ENCODE results near the gene CRLF1.

CRLF1 gene, protein sequence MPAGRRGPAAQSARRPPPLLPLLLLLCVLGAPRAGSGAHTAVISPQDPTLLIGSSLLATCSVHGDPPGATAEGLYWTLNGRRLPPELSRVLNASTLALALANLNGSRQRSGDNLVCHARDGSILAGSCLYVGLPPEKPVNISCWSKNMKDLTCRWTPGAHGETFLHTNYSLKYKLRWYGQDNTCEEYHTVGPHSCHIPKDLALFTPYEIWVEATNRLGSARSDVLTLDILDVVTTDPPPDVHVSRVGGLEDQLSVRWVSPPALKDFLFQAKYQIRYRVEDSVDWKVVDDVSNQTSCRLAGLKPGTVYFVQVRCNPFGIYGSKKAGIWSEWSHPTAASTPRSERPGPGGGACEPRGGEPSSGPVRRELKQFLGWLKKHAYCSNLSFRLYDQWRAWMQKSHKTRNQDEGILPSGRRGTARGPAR

DNA sequence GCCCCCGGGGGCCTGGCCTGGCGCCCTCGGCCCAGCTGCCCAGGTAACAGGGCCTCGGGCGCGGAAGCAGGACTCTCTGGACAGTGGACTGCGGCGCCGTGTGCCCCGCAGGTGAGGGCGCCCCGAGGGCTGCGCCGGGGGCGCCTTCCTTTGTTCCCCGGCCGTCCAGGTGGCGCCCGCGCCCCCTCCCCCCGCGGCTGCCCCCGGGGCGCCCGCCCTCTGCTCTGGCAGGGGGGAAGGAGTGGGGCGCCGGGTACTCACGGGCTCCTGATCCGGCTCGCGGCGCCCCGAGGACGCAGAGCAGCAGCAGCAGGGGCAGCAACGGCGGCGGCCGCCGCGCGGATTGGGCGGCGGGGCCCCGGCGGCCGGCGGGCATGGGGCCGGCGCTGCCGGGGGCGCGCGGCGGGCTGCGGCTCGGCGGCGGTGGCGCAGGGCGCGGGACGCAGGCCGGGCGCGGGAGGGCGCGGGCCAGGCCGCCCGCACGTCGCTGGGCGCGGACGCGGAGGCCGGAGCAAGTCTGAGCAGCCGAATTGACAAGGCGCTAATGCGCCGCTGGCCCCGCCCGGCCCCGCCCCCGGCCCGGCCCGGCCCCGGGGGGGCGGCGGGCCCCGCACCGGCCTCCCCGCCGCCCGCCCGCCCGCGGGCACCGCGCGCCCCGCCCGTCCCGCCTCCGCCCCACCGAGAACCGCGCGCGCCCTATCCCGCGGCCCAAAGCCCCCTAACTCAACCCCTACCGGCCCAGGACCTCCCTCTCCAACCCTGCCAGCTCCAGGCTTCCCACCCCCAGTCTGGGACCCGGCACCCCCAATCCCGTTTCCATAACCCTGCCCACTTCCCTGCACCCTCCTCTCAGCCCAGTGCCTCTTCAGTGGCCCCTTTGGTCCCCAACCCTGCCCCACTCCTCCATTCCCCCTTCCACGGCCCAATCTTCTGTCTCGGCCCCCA lies at the start of gene CRLF1:
TSS of gene CRLF1 (minus strand) at position 519 of the 945 bp plus-strand sequence. CDS start at position 376, 143 bp downstream.
- DNase-seq (ENCODE audit: low read depth, low spot score), result peak; percentile 21

DNA sequence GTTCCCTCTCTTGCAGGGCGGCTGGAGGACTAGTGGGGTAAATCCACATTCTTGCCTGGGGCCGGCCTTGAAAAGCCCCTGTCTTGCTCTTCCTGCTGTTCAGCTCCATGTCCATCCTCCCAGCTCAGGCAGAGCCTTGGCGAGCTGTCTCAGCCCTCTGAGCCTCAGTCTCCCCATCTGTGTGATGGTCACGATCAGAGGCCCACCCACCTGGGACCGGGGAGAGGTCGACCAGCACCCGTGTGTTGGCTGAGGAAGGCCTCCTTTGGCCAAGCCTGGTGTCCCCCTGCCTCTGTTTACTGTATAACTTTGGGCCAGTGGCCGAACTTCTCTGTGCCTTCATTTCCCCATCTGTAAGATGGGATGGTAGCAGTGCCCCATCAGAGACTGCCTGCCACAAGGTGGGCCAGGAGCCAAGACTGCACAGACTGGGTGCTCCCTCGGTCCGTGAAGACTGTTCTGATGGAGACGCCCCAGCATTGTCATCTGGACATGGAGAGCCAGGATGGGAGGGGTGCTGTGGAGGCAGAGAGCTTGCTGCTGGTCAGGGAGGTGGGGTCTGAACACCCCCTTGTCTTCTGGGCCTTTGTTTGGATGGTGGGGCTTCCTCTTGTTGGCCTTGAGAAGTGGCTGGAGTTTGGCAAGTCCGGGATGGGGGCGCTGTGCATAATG lies 48.7 kb upstream of the CRLF1 start:
- DNase-seq (ENCODE audit: low read depth, low spot score), result no peak

- DNase-seq (ENCODE audit: low read depth, low spot score), result no peak
Measured at GRCh38 chr19:18654469-18654868, 47.9 kb upstream of the CRLF1 start.

DNA sequence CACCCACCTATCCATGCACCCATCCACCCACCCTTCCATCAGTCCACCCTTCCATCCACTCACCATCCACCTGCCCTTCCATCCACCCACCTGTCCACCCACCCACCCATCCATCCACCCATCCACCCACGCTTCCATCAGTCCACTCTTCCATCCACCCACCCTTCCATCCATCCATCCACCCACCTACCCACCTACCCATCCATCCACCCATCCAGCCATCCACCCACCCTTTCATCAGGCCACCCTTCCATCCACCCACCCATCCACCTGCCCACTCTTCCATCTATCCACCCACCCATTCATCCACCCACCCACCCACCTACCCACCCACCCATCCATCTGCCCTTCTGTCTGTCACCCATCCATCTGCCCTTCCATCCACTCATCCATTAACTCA lies 47.3 kb upstream of the CRLF1 start:
- DNase-seq (ENCODE audit: low read depth, low spot score), result no peak

GRCh38 chr19:18651733-18652132 lies 45.1 kb upstream of the CRLF1 start:
- DNase-seq (ENCODE audit: low read depth, low spot score), result no peak

GRCh38 chr19:18651300-18651699 lies 44.7 kb upstream of the CRLF1 start:
- DNase-seq (ENCODE audit: low read depth, low spot score), result no peak

- peak; percentile 62 for DNase-seq (ENCODE audit: low read depth, low spot score)
Measured at GRCh38 chr19:18650468-18651041, 44.0 kb upstream of the CRLF1 start.

- no peak for DNase-seq (ENCODE audit: low read depth, low spot score)
Measured at GRCh38 chr19:18650021-18650390, 43.4 kb upstream of the CRLF1 start.

GRCh38 chr19:18649371-18650020 lies 42.9 kb upstream of the CRLF1 start:
- DNase-seq (ENCODE audit: low read depth, low spot score), result peak; percentile 45

DNA sequence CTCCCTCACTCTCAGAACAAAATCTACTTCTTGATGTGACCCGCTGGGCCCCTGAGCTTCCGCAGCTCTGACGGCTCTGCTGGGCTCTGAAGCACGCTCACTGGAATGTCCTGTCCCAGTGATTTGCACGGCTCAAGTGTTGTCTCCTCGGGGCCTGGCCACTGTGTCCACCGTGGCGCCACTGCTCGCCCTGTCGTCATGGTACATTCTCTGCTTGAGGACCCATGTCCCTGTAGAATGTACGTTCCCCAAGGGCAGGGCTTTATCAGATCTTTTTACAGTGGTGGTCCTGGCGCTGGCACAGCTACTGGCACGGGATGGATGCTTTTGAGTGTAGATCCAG lies 42.3 kb upstream of the CRLF1 start:
- peak; percentile 21 for DNase-seq (ENCODE audit: low read depth, low spot score)

DNA sequence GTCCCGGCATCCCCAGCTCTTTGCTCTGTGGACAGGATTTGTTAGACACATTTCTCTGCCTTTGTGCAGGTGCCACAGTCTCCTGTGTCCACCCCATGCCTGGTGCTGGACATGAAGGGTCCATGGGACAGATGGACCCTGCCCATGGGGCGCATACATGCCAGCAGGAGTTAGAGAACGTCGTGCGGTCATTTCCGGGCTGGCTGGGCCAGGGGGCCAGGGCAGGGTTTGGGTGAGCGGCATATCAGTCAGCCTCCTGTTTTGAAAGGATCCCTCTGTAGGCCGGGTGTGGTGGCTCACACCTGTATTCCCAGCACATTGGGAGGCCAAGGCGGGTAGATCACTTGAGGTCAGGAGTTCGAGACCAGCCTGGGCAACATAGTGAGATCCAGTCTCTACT lies 41.2 kb upstream of the CRLF1 start:
- no peak for DNase-seq (ENCODE audit: low read depth, low spot score)

- no peak for DNase-seq (ENCODE audit: low read depth, low spot score)
Measured at GRCh38 chr19:18647371-18647767, 40.8 kb upstream of the CRLF1 start.

- DNase-seq (ENCODE audit: low read depth, low spot score), result no peak
Measured at GRCh38 chr19:18646535-18647370, 40.2 kb upstream of the CRLF1 start.

DNA sequence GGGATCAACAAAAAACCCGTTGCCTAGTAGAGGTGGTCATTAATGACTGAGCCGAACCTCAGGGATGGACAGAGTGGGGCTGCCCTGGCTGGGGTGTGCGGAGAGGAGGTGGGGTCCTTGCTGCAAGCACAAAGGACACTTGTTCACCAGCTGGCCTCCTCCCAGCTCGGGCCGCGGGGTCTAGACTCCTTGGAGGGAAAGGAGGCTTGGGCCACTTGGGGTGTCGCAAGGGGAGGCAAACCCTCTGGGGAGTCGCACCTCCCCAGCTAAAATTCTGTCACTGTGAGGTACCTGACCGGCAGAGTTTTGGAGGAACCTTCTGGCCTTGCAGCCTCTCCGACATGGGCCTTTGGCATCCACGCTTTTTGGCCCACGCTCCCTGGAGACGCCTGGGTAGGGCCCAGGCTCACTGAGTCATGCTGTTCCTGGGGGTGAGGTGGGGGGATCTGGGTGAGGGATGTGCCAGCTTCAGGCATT lies 38.5 kb upstream of the CRLF1 start:
- DNase-seq (ENCODE audit: low read depth, low spot score), result peak; percentile 70

DNA sequence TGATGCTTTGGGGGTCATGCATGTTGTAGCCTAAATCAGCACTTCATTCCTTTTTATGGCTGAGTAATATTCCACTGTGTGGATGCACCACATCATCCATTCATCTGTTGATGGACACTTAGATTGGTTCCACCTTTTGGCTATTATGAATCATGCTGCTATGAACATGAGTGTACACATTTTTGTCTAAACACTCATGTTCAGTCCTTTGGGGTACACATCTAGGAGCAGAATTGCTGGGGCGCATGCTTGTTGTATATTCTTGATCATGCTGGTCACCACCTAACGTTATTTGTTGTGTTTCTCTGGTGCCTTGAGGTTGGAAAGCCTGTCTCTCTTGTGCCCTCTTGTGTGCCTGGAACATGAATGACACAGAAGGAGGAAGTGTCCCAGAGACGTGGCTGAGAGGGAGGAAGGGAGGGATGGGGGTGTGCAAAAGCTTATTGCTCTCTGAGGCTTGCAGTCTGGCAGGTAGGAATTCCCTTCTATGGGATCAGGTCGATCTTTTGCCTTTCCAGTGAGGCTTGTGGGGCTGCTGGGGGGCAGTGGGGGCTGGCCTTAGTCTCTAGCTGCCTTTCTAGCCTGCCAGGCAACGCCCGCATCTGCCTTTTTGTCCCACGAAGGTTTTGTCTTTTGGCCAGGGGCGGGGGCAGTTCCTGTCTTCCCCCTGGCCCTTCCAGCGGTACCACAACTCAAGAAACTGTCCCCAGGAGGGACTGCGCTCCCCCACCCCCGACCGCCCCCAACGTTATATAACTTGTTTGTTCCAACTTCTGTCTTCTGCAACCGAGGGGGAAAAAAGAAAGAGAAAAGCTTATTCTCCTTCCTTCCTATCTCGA lies 37.8 kb upstream of the CRLF1 start:
- no peak for DNase-seq (ENCODE audit: low read depth, low spot score)

DNA sequence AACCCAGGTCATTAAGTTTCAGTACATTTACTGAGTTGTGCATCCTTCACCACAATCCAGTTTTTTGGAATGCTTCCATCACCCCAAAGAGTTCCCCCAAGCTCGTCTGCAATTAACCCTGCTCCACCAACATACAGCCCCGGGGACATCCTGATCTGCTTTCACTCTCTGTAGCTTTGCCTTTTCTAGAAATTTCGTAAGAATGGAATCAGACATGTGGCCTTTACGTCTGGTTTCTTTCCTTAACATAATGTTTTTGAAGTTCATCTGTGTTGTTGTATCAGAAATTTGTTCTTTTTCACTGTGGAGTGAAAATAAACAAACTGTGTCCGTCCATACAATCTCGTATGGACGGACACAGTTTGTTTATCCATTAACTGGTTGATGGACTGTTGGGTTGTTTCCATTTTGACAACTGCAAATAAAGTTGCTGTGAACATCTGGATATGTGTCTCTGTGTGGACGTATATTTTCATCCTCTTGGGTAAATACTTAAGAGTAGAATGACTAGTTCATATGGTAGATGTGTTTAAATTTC lies 33.2 kb upstream of the CRLF1 start:
- no peak for DNase-seq (ENCODE audit: low read depth, low spot score)

DNA sequence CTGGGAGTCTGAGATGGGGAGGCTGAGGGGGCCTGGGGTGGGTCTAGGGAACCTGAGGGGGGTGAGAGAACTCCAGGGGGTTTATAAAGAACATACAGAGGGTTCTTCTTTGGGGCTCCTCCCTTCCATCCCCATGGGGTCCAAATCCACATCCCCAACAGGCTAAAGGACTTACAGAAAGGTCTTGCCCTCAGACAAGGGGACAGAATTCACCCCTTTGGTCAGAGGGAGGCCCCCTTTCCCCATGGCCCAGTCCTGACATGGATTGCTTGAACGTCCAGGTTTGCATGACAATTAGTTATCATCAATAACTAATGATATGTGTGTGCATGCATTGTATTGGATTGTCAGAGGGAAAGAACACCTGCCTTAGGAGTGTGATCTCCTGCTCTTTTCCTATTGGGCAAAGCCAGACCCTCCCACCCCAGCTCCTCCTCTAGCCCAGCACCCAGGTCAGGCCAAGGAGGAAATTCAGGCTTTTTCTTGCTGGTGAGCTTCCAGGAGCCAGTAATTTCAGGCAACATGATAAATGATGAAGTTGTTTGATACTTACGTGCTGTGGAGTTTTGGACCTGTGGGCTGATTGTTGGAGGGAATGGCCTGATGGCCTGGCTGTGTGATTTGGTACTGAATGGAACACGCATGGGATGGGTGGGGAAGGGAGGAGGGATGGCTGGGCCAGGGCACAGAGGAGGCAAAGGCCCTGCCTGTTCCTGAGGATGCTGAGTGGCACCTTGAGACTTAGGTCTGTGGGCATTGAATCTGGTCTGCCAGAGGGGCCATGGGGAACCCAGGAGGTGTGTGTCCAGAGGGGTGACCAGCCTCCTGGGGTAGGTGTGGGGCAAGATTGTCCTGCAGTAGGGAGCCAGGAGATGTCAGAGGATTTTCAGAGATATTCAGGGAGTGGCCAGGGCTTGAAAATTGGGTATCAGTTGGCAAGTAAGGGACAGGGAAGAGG lies 31.4 kb upstream of the CRLF1 start:
- DNase-seq (ENCODE audit: low read depth, low spot score), result no peak
